ENCODE results near the gene NPAS2.
A peak's percentile ranks its signal among the peaks of the same experiment; 100 is the strongest.

NPAS2 gene

GRCh38 chr2:101001691-101002561, 182.0 kb downstream of the NPAS2 start, which contains the start of gene RPL31:
TSS of gene RPL31 (plus strand) at chr2:101002289. CDS start at chr2:101002702, 413 bp downstream.
- H3K9ac ChIP-seq (ENCODE audit: low read length), result peak within 1 kb of the TSS; percentile 94
- TF ChIP-seq EZH2 (optimal IDR thresholded peaks at IDR 0.05; ENCODE audit: low read depth, low read length) (no peak), CTCF (IDR thresholded peaks at IDR 0.05; ENCODE audit: low read length) (no peak), EZH2phosphoT487 (IDR thresholded peaks at IDR 0.05; ENCODE audit: low read length) (no peak)
- peaks cover 45% of the 10 kb centered on the region for H3K79me2 ChIP-seq (ENCODE audit: low read length)
- peaks cover 11% of the 10 kb centered on the region; the same call in 1 of the 2 replicates for H4K20me1 ChIP-seq (ENCODE audit: insufficient read depth, low read length)
- H3K9me3 ChIP-seq (replicated peaks; ENCODE audit: insufficient read depth, low read length), result no peaks in the 10 kb centered on the region
- H3K4me1 ChIP-seq (ENCODE audit: low read length), result peaks cover 12% of the 10 kb centered on the region
- peak within 1 kb of the TSS; percentile 56; the same call in 1 of the 2 replicates for H3K27ac ChIP-seq (ENCODE audit: low read length)
- peaks cover 19% of the 10 kb centered on the region for H3F3A ChIP-seq (ENCODE audit: insufficient read depth, low read length)
- DNase-seq, result peak; percentile 95
- H3K4me2 ChIP-seq (ENCODE audit: low read depth, low read length), result peak within 1 kb of the TSS; percentile 80
- peaks cover 30% of the 10 kb centered on the region for H3K36me3 ChIP-seq (replicated peaks; ENCODE audit: insufficient read depth, low read length)
- H3K27me3 ChIP-seq (replicated peaks; ENCODE audit: insufficient read depth, low read length), result no peaks in the 10 kb centered on the region
- peak within 1 kb of the TSS; percentile 97 for H2AFZ ChIP-seq (ENCODE audit: low read length)
- peak within 1 kb of the TSS; percentile 96 for H3K4me3 ChIP-seq (ENCODE audit: low read length)
- H3K9me2 ChIP-seq (replicated peaks; ENCODE audit: insufficient read depth, low read length), result no peaks in the 10 kb centered on the region

- H3K9me3 ChIP-seq (replicated peaks; ENCODE audit: insufficient read depth, low read length), result no peaks in the 10 kb centered on the region
- peak overlapping the region; percentile 97 for H2AFZ ChIP-seq (ENCODE audit: low read length)
- no peak for TF ChIP-seq CTCF (IDR thresholded peaks at IDR 0.05; ENCODE audit: low read length)
- no peak for TF ChIP-seq EZH2phosphoT487 (IDR thresholded peaks at IDR 0.05; ENCODE audit: low read length)
- no peak for TF ChIP-seq EZH2 (optimal IDR thresholded peaks at IDR 0.05; ENCODE audit: low read depth, low read length)
- peaks cover 53% of the 10 kb centered on the region for H3K79me2 ChIP-seq (ENCODE audit: low read length)
- H4K20me1 ChIP-seq (ENCODE audit: insufficient read depth, low read length), result peaks cover 15% of the 10 kb centered on the region; the same call in 1 of the 2 replicates
- H3K4me2 ChIP-seq (ENCODE audit: low read depth, low read length), result peak overlapping the region; percentile 76
- peak overlapping the region; percentile 96 for H3K4me3 ChIP-seq (ENCODE audit: low read length)
- peaks cover 25% of the 10 kb centered on the region for H3F3A ChIP-seq (ENCODE audit: insufficient read depth, low read length)
- H3K36me3 ChIP-seq (replicated peaks; ENCODE audit: insufficient read depth, low read length), result peaks cover 30% of the 10 kb centered on the region
- H3K4me1 ChIP-seq (ENCODE audit: low read length), result peaks cover 12% of the 10 kb centered on the region
- peak overlapping the region; percentile 56; the same call in 1 of the 2 replicates for H3K27ac ChIP-seq (ENCODE audit: low read length)
- no peaks in the 10 kb centered on the region for H3K9me2 ChIP-seq (replicated peaks; ENCODE audit: insufficient read depth, low read length)
- peak overlapping the region; percentile 94 for H3K9ac ChIP-seq (ENCODE audit: low read length)
- no peaks in the 10 kb centered on the region for H3K27me3 ChIP-seq (replicated peaks; ENCODE audit: insufficient read depth, low read length)
- peak; percentile 27 for DNase-seq
Observed at GRCh38 chr2:101002562-101003277, 182.8 kb downstream of the NPAS2 start.

GRCh38 chr2:101003278-101003775, 183.4 kb downstream of the NPAS2 start:
- Histone ChIP-seq H3K27me3 (replicated peaks; ENCODE audit: insufficient read depth, low read length) (no peaks in the 10 kb centered on the region), H3K9me2 (replicated peaks; ENCODE audit: insufficient read depth, low read length) (no peaks in the 10 kb centered on the region), H3K27ac (ENCODE audit: low read length) (peak overlapping the region; percentile 56; the same call in 1 of the 2 replicates), H3K9me3 (replicated peaks; ENCODE audit: insufficient read depth, low read length) (no peaks in the 10 kb centered on the region), H4K20me1 (ENCODE audit: insufficient read depth, low read length) (peaks cover 15% of the 10 kb centered on the region; the same call in 1 of the 2 replicates), H3K4me3 (ENCODE audit: low read length) (peak overlapping the region; percentile 96), H3K4me2 (ENCODE audit: low read depth, low read length) (peak overlapping the region; percentile 76), H3K36me3 (replicated peaks; ENCODE audit: insufficient read depth, low read length) (peaks cover 30% of the 10 kb centered on the region), H3K9ac (ENCODE audit: low read length) (peak overlapping the region; percentile 94), H3K4me1 (ENCODE audit: low read length) (peaks cover 12% of the 10 kb centered on the region), H2AFZ (ENCODE audit: low read length) (no peak overlapping the region), H3K79me2 (ENCODE audit: low read length) (peaks cover 57% of the 10 kb centered on the region), H3F3A (ENCODE audit: insufficient read depth, low read length) (peaks cover 25% of the 10 kb centered on the region)
- no peak for DNase-seq
- TF ChIP-seq EZH2phosphoT487 (IDR thresholded peaks at IDR 0.05; ENCODE audit: low read length) (no peak), CTCF (IDR thresholded peaks at IDR 0.05; ENCODE audit: low read length) (no peak), EZH2 (optimal IDR thresholded peaks at IDR 0.05; ENCODE audit: low read depth, low read length) (no peak)

All from MM.1S (cell line).